Mesendoderm (in vitro differentiated cells): ENCODE measurements around the gene GBP2.

Source experiments
- DNase-seq: peaks from one replicate; pipeline ENCODE4 v3.0.0; 2013
- H2AK5ac ChIP-seq: 2 replicates; pipeline ENCODE4 v1.6.1; 2013; ENCODE audit warnings: low read length, inconsistent platforms
- H2BK120ac ChIP-seq: 2 replicates; pipeline ENCODE4 v1.6.1; 2013; ENCODE audit warnings: low read depth, mild to moderate bottlenecking, low read length, moderate library complexity, mixed read lengths
- H2BK15ac ChIP-seq: replicated peaks from 2 replicates; pipeline ENCODE4 v1.6.1; 2013; ENCODE audit warnings: low read depth, mild to moderate bottlenecking, moderate library complexity
- H2BK5ac ChIP-seq: 2 replicates; pipeline ENCODE4 v1.6.1; 2013; ENCODE audit warnings: low read length, inconsistent platforms
- H3K18ac ChIP-seq: 2 replicates; pipeline ENCODE4 v1.6.1; 2013; ENCODE audit warnings: mild to moderate bottlenecking, low read length, mixed read lengths
- H3K23ac ChIP-seq: one replicate; pipeline ENCODE4 v1.6.1; 2013; ENCODE audit warnings: low read length
- H3K27ac ChIP-seq: 2 replicates; pipeline ENCODE4 v1.5.1; 2013; ENCODE audit warnings: low read depth, mild to moderate bottlenecking, inconsistent platforms, low read length, moderate library complexity
- H3K27me3 ChIP-seq: 2 replicates; pipeline ENCODE4 v1.6.1; 2013; ENCODE audit warnings: low read length, control low read depth, mild to moderate bottlenecking, inconsistent platforms; ENCODE audit not compliant: insufficient read depth, poor library complexity
- H3K36me3 ChIP-seq: 2 replicates; pipeline ENCODE4 v1.6.1; 2013; ENCODE audit warnings: low read length, inconsistent platforms; ENCODE audit not compliant: control insufficient read depth, insufficient read depth
- H3K4ac ChIP-seq: one replicate; pipeline ENCODE4 v1.6.1; 2013; ENCODE audit warnings: low read depth, mild to moderate bottlenecking, low read length, moderate library complexity
- H3K4me1 ChIP-seq: 2 replicates; pipeline ENCODE4 v1.6.1; 2013; ENCODE audit warnings: low read depth, low read length, inconsistent platforms; ENCODE audit not compliant: control insufficient read depth
- H3K4me2 ChIP-seq: 2 replicates; pipeline ENCODE4 v1.6.1; 2013; ENCODE audit warnings: low read length
- H3K4me3 ChIP-seq: 2 replicates; pipeline ENCODE4 v1.5.1; 2013; ENCODE audit warnings: mild to moderate bottlenecking, low read length
- H3K56ac ChIP-seq: one replicate; pipeline ENCODE4 v1.6.1; 2013; ENCODE audit warnings: low read length
- H3K79me1 ChIP-seq: 2 replicates; pipeline ENCODE4 v1.6.1; 2013; ENCODE audit warnings: low read length, inconsistent platforms
- H3K79me2 ChIP-seq: 2 replicates; pipeline ENCODE4 v1.6.1; 2013; ENCODE audit warnings: mild to moderate bottlenecking, low read length; ENCODE audit not compliant: control insufficient read depth, insufficient read depth
- H3K9ac ChIP-seq: 2 replicates; pipeline ENCODE4 v1.6.1; 2013; ENCODE audit warnings: low read length, inconsistent platforms
- H4K5ac ChIP-seq: one replicate; pipeline ENCODE4 v1.6.1; 2013; ENCODE audit warnings: low read length
- H4K8ac ChIP-seq: one replicate; pipeline ENCODE4 v1.6.1; 2013; ENCODE audit warnings: low read depth, mild to moderate bottlenecking, control low read depth, low read length, moderate library complexity
- WGBS: extraction: QIAGEN DNeasy Blood & Tissue Kit; methylation state at CpG from one replicate; pipeline ENCODE4 v1.1.7; 2013; ENCODE audit warnings: low lambda C conversion rate, missing lambda C conversion rate; ENCODE audit not compliant: insufficient coverage; ENCODE audit errors: extremely low coverage; 5-methylcytosine and 5-hydroxymethylcytosine counted together

The GBP2 gene

DNA sequence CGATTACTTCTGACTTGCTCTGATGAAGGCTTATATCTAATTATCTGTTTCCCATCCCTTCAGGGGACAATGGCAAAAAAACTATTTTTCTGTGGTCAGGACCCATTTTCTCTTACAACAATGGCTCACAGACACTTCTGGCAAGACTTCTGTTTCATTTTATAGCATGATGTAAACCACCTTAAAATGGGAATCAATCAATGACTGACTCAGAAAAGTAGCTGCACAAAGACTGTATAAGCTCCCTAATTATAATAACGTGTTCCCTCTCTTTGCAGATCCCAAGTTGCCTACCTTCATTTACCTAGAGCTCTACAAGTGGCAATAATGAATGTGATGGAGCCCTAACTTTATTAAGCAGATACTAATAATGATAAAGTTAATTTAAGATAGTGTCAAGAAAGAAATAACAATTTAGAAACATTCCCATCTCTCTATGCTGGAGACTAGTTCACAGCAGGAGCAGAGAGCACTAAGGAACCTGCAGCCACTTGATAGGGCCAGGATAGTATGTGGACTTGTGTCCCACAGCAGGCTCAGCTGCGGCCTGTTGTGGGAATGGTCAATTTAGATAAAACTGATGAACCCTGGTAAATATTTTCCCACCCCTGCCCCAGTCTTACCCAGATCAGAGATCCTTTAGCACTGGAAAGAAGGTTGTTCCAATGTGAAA, 538 bp downstream of the GBP2 start:
- Histone ChIP-seq H3K23ac (no peak overlapping the region), H3K36me3 (no peaks in the 10 kb centered on the region), H3K27me3 (no peaks in the 10 kb centered on the region), H3K4me2 (no peak overlapping the region), H3K9ac (no peak overlapping the region), H3K79me2 (no peaks in the 10 kb centered on the region), H3K56ac (no peak overlapping the region), H3K79me1 (no peaks in the 10 kb centered on the region), H3K4me3 (no peak overlapping the region), H3K27ac (no peak overlapping the region), H4K8ac (peak overlapping the region; percentile 65), H2BK15ac (no peak overlapping the region), H3K4ac (no peak overlapping the region), H3K4me1 (no peaks in the 10 kb centered on the region), H3K18ac (peak overlapping the region; percentile 90), H2AK5ac (no peak overlapping the region), H2BK5ac (no peak overlapping the region), H4K5ac (no peak overlapping the region), H2BK120ac (no peak overlapping the region)
- DNase-seq = peak; percentile 7
- no CpG with 5 or more reads among the region's 3 CpGs for WGBS

DNA sequence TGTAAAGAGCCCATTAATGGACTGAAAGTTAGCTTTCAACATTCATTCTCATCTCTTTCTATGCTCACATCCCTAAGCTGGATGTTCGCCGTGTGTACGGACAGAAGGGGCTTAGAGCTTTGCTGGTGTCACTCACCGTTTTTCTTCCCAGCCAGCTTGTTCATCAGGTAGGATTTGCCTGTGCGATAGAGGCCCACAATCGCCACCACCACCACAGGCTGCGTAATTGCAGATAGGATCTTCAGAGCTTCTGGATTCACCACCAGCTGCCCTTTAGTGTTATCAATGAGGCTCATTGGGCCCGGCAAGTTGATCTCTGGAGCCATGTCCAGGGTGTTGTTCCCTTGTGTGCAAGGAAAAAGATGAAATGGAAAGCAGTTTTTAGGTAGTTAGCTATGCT, 4.3 kb downstream of the GBP2 start:
- no peak overlapping the region for H2AK5ac ChIP-seq
- H3K18ac ChIP-seq = no peak overlapping the region
- no peaks in the 10 kb centered on the region for H3K79me1 ChIP-seq
- no peak overlapping the region for H2BK120ac ChIP-seq
- WGBS = no CpG with 5 or more reads among the region's 8 CpGs
- H3K36me3 ChIP-seq = no peaks in the 10 kb centered on the region
- H2BK15ac ChIP-seq = no peak overlapping the region
- H3K4me1 ChIP-seq = no peaks in the 10 kb centered on the region
- no peak overlapping the region for H3K4me3 ChIP-seq
- H3K9ac ChIP-seq = no peak overlapping the region
- H3K4me2 ChIP-seq = no peak overlapping the region
- no peak overlapping the region for H2BK5ac ChIP-seq
- H4K5ac ChIP-seq = no peak overlapping the region
- no peaks in the 10 kb centered on the region for H3K27me3 ChIP-seq
- no peak overlapping the region for H3K56ac ChIP-seq
- H3K79me2 ChIP-seq = no peaks in the 10 kb centered on the region
- DNase-seq = no peak
- H3K27ac ChIP-seq = no peak overlapping the region
- no peak overlapping the region for H3K23ac ChIP-seq
- no peak overlapping the region for H3K4ac ChIP-seq
- no peak overlapping the region for H4K8ac ChIP-seq

DNA sequence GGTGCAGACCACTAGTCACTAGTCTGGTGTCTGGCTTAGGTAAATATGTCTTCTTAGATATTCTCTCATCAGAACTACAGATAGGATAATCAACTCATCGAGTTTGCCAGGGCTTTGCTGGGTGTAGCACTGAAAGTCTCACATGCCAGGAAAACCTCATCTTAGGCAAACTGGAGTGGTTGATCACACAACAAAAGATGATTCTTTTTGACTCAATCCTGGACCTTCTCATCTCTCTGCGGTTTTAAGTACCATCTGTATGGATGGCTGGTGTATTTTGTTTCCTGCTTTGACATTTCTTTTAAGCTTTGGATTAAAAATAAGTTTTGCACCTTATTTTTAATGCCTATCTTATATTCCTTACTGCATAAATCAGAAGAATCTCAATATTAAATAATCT, 11.3 kb downstream of the GBP2 start:
- H3K4ac ChIP-seq = no peak overlapping the region
- H3K27ac ChIP-seq = no peak overlapping the region
- no peaks in the 10 kb centered on the region for H3K36me3 ChIP-seq
- H2BK120ac ChIP-seq = no peak overlapping the region
- H3K4me1 ChIP-seq = no peaks in the 10 kb centered on the region
- H2BK5ac ChIP-seq = no peak overlapping the region
- peak overlapping the region; percentile 76 for H3K23ac ChIP-seq
- H3K56ac ChIP-seq = no peak overlapping the region
- no peaks in the 10 kb centered on the region for H3K79me2 ChIP-seq
- no CpG with 5 or more reads among the region's 2 CpGs for WGBS
- no peaks in the 10 kb centered on the region for H3K79me1 ChIP-seq
- no peak overlapping the region for H3K18ac ChIP-seq
- no peak overlapping the region for H4K8ac ChIP-seq
- H3K4me3 ChIP-seq = no peak overlapping the region
- no peak overlapping the region for H3K4me2 ChIP-seq
- H3K9ac ChIP-seq = no peak overlapping the region
- no peak overlapping the region for H4K5ac ChIP-seq
- H2AK5ac ChIP-seq = no peak overlapping the region
- DNase-seq = no peak
- H2BK15ac ChIP-seq = no peak overlapping the region
- no peaks in the 10 kb centered on the region for H3K27me3 ChIP-seq

DNA sequence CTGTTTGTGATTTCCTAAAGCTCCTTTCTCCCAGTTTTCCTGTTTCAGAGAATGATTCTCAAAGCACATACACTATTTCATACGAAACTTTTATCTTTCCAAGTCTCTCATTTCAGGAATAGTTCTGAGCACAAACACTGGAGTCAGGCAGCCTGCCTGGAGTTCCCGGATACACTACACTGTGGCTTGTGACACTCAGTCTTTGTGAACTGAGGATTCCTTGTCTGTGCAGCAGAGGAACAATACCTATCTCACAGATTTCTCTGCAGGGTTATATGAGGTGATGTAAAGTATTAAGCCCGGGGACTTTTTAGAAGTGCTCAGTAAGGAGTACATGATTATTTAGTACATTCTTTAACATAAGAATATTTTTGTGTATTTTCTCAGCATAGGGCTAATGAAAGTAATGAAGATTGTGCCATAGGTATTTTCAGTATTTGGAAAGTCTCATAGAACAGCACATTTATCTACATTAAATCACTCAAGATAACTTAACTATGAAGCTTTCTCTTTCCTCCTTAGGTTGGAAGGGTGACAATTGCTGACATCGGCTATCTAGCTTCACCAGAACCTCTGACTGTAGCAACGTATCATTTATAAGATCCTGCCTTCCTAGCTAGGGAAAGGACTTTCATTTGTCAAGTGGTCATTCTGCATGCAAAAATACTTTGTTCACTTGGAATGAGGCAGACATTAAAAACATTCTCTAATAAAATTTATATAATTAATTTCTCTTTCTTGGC, 12.9 kb downstream of the GBP2 start:
- Histone ChIP-seq H2AK5ac (no peak overlapping the region), H2BK5ac (no peak overlapping the region), H3K9ac (no peak overlapping the region), H3K79me1 (no peaks in the 10 kb centered on the region), H3K4me2 (no peak overlapping the region), H3K4me1 (no peaks in the 10 kb centered on the region), H3K36me3 (no peaks in the 10 kb centered on the region), H3K4me3 (no peak overlapping the region), H3K56ac (no peak overlapping the region), H2BK15ac (no peak overlapping the region), H3K27ac (no peak overlapping the region), H3K23ac (no peak overlapping the region), H2BK120ac (no peak overlapping the region), H4K8ac (no peak overlapping the region), H3K4ac (no peak overlapping the region), H3K18ac (no peak overlapping the region), H3K79me2 (no peaks in the 10 kb centered on the region), H3K27me3 (no peaks in the 10 kb centered on the region), H4K5ac (no peak overlapping the region)
- no CpG with 5 or more reads among the region's 5 CpGs for WGBS
- no peak for DNase-seq

DNA sequence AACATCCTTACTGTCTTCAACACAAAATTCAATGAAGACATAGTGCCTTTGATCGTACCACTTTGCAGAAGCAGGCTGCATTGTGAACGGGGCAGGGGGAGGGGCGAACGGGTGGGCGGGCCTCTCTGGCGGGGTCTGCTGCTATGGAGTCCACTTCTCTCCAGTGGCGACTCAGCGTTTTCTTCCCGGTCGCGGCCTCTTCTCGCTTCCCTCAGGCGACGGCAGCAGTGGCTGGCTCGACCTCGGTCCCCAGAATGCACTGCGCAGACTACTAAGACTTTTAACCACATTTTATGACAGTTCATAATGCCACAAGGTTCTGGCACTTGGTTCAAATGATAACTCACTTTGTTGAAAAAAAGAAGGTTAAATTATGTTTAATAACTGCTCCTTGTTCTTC, 21.2 kb downstream of the GBP2 start:
- no peaks in the 10 kb centered on the region for H3K79me1 ChIP-seq
- no peak overlapping the region for H3K9ac ChIP-seq
- H4K5ac ChIP-seq = no peak overlapping the region
- H3K4me1 ChIP-seq = no peaks in the 10 kb centered on the region
- DNase-seq = peak; percentile 5
- WGBS = no CpG with 5 or more reads among the region's 17 CpGs
- H3K79me2 ChIP-seq = no peaks in the 10 kb centered on the region
- H4K8ac ChIP-seq = no peak overlapping the region
- no peak overlapping the region for H2BK15ac ChIP-seq
- no peak overlapping the region for H3K4ac ChIP-seq
- H3K56ac ChIP-seq = no peak overlapping the region
- H2AK5ac ChIP-seq = no peak overlapping the region
- H3K18ac ChIP-seq = no peak overlapping the region
- no peak overlapping the region for H3K4me3 ChIP-seq
- H2BK5ac ChIP-seq = no peak overlapping the region
- H3K4me2 ChIP-seq = no peak overlapping the region
- H3K27ac ChIP-seq = no peak overlapping the region
- H3K36me3 ChIP-seq = no peaks in the 10 kb centered on the region
- no peak overlapping the region for H3K23ac ChIP-seq
- H3K27me3 ChIP-seq = no peaks in the 10 kb centered on the region
- H2BK120ac ChIP-seq = no peak overlapping the region
